Choroid plexus epithelial cell (primary cell): Measurements from ENCODE around the gene PPP1R12B.
A peak's percentile ranks its signal among the peaks of the same experiment; 100 is the strongest.
"Not testable (repeated sequence)": the region's sequence is repeated elsewhere in the genome, so short reads cannot be mapped to it uniquely, and the experiment has no call there.

ENCODE experiments used
- DNase-seq: peaks from one replicate; pipeline ENCODE4 v3.0.0-alpha.2; 2010; ENCODE audit warnings: low read depth
- H3K4me3 ChIP-seq: 2 replicates; pipeline ENCODE4 v1.5.1; 2011; ENCODE audit warnings: low read depth, mild to moderate bottlenecking, control low read depth, low read length, moderate library complexity
- TF ChIP-seq, protein P1 (sequence below): conservative IDR thresholded peaks from 2 replicates; pipeline ENCODE4 v1.5.1; 2011; ENCODE audit warnings: low read depth, mild to moderate bottlenecking, control low read depth, inconsistent platforms, low read length, moderate library complexity

PPP1R12B gene

DNA sequence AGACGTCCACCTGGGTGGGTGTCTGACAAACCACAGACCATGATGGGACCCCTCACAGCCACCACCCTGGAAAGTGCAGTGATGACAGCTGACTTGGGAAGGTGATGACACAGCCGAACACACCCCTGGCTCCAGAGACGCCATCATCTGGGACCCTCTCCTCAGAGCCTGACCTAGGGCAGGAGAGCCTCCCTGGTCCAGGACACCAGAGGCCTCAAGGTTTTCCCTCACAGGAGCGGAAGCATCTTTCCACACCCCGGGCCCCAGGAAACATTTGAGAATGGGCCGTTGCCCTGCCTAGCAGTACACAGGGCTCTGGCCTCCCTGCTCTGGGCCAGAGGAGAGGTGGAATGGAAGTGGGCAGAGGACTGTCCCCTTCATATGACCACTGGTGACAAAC lies 282.0 kb downstream of the PPP1R12B start:
- H3K4me3 ChIP-seq: no peak overlapping the region
- TF ChIP-seq, protein P1, sequence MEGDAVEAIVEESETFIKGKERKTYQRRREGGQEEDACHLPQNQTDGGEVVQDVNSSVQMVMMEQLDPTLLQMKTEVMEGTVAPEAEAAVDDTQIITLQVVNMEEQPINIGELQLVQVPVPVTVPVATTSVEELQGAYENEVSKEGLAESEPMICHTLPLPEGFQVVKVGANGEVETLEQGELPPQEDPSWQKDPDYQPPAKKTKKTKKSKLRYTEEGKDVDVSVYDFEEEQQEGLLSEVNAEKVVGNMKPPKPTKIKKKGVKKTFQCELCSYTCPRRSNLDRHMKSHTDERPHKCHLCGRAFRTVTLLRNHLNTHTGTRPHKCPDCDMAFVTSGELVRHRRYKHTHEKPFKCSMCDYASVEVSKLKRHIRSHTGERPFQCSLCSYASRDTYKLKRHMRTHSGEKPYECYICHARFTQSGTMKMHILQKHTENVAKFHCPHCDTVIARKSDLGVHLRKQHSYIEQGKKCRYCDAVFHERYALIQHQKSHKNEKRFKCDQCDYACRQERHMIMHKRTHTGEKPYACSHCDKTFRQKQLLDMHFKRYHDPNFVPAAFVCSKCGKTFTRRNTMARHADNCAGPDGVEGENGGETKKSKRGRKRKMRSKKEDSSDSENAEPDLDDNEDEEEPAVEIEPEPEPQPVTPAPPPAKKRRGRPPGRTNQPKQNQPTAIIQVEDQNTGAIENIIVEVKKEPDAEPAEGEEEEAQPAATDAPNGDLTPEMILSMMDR: no peak
- DNase-seq: no peak

DNA sequence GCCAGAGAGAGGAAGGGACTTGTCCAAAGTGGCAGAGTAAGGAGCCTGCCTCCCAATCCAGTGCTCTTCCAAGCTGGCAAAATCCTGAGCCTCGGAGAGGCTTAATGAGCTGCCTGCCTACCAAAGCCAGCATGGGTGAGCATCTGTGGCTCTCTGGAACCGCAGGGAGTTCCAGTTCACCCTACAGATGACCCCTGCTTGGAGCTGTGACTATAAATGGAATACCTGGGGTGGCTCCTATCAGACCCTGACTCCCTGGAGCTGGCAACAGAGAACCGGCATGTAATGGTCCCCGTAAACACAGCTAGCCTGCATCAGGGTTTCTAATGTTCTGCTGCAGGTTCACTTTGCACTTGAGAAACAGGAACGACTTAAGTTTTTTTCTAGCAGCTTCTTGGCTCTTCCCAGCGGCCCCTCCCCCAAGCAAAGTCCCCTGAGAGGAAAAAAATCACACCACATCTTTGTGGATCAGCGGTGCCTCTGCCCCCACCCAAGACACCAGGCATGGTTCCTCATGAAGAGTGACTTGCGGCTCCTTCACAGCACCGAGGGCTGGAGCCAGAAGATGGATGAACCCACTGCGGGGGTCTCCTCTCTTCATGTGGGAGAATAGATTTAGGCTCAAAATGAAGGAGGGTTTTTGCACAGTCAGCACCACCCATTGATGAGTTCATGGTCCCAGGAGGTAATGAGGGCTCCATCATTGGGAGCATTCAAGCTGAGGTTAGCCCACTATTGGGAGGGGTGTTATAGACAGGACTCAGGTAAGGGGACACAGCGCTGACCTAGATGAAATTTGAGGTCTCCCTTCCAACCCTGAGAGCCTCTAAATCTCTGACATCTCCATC lies 282.8 kb downstream of the PPP1R12B start:
- no peak for DNase-seq
- H3K4me3 ChIP-seq: no peak overlapping the region
- TF ChIP-seq, protein P1: no peak

DNA sequence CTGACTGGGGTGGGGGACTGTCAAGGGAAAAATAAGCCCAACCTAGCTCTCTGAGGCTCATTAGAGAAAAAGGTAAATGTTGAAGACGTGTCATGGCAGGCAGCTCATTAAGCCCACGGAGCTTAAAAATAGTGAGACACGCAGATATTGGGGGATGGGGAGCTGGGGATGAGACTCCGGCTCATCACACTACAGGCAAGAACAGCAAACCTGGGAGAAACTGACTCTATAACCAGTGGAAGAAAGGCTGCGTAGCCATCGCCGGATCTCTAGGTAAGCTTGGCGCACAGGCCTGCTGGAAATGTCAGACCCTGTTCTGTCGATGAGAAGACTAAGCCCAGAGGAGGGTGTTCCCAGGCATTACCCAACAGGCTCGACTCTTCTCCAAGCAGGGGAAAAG lies 283.7 kb downstream of the PPP1R12B start:
- no peak for DNase-seq
- H3K4me3 ChIP-seq: no peak overlapping the region
- TF ChIP-seq, protein P1: no peak

DNA sequence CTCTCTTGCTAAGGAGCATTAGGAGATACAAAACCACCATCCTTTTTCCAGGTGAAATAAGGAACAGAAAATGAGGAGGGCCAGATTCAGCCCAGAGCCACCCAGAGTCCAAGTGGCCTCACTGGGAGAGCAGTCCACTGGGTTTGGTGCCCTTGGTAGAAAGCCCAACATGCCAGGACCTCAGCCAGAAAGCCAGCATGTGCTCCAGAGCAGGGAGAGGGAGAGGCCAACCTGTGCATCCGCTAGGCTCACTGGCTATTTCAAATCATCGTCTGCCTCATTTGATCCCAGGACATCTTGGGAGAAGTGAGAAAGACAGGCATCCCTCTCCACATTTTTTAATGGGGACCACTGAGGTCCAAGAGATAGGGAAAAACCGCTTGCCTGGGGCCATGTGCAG lies 287.7 kb downstream of the PPP1R12B start:
- not testable (repeated sequence) for DNase-seq, H3K4me3 ChIP-seq

DNA sequence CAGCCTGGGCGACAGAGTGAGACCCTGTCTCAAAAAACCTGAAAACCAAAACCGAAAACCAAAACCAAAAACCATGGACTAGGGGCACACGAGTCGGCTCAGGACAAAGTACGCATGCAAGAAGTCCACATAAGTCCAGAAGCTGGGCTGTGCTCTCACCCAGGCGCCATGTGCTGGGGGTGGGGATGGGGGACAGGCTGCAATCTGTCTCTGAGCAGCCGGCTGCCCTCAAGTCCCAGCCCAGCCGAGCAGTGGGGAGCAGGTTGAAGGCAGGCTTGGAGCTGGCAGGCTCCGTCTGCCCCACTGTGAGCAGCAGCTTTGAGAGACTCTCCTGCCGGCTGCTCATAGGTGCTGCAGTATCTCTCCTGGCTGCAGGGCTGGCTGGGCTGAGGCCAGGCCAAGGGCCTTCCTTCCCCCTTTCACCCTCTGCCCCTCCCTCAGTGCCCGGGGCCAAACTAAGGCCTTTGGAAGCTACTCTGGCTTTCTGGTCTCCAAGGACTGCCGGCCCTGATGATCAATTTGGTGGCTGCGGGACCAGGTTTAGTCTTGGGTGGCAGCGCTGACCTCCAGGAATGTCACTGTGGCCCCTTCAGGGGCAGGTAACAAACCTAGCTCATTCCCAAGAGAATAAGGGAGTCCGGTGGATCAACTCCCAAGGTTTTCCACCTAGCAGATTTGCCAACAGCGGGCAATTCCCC lies 289.0 kb downstream of the PPP1R12B start:
- H3K4me3 ChIP-seq, DNase-seq: not testable (repeated sequence)

DNA sequence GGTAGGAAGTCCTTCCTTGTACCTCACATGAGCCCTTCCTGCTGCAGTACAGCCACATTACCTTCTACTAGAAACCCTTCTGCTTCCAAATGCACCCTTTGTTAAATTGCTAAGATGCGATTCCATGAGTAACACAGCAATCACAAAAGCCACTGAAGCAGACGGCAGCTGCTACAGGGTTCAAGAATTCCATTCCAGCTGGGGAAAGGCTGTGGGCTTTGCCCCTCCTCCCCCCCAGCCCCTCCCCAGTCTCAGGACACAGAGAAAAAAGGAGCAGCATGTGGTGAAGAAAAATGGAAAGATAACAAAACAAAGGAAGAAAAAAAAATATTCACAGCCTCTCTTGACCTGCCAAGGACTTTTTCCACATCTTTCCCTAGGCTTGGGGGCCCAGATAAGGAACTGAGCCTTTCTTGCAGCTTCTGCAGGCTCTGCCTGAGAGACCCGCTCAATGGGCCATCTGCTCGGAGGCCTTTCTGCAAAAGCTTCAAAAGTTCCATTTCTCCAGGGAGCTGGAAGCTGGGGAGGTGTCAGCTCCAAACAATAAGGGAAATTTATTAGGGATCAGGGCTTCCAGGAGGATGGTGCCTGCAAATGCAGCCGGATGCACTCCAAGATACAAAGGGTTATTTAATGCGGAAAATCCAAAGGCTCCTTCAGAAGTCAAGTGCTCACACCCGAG lies 289.7 kb downstream of the PPP1R12B start:
- no peak for DNase-seq
- H3K4me3 ChIP-seq: no peak overlapping the region
- TF ChIP-seq, protein P1: no peak

DNA sequence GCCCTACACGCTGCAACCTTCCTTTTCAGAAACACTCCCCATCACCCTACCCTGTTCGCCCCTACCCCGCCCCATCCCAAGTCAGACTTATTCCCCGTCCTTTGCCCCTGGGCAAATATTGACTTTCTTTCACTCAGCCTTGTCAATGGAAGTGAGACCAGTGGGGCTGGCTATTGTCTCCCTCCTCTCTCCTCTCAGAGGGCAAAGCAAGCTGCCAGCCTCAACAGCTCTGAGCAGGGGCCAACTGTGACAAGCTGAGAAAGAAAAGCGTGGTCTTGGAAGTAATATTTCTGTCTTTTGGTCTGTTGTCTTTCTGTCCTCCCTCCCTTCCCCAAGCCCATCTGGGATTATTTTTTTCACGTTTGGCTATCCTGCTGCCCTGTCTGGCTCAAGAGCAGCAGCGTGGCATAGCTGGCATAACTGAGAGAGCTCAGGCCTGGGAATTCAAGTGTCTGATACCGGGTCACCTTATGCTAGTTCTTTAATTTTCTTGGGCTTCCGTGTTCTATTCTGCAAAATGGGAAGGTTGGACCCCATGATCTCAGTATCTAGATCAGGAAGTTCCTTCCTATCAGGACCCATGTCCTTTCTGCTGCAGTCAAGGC lies 290.3 kb downstream of the PPP1R12B start:
- not testable (repeated sequence) for DNase-seq, H3K4me3 ChIP-seq

DNA sequence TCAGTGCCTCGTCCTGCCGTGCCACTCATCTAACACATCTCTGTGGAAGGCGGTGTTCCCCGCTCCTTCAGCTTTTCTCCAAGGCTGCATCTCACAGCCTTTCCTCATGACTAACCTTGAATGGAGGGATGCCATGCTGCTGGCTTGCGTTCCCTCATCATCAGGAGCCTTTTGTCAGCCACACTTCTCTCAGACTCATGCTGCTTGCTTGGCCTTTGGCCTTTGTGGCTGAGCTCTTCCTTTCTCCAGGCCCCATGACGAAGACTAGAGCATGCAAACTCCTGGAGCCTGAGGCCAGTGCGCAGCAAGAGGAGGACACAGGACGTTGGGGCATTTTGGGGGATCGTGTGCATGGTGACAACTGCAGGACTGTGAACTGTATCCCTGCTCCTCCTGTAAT lies 291.0 kb downstream of the PPP1R12B start:
- H3K4me3 ChIP-seq: no peak overlapping the region
- TF ChIP-seq, protein P1: no peak
- peak; percentile 61 for DNase-seq
